WI38 (cell line): ENCODE results near the gene ARGLU1.

ENCODE experiments used
- H3K4me3 ChIP-seq: 2 replicates; pipeline ENCODE4 v1.5.1; 2011; ENCODE audit warnings: low read depth, mild to moderate bottlenecking, control low read depth, low read length
- TF ChIP-seq, protein P1 (sequence below): IDR thresholded peaks from 2 replicates; pipeline ENCODE4 v1.5.1; 2012; ENCODE audit warnings: low read depth, mild to moderate bottlenecking, control low read depth, low read length

ARGLU1 gene

DNA sequence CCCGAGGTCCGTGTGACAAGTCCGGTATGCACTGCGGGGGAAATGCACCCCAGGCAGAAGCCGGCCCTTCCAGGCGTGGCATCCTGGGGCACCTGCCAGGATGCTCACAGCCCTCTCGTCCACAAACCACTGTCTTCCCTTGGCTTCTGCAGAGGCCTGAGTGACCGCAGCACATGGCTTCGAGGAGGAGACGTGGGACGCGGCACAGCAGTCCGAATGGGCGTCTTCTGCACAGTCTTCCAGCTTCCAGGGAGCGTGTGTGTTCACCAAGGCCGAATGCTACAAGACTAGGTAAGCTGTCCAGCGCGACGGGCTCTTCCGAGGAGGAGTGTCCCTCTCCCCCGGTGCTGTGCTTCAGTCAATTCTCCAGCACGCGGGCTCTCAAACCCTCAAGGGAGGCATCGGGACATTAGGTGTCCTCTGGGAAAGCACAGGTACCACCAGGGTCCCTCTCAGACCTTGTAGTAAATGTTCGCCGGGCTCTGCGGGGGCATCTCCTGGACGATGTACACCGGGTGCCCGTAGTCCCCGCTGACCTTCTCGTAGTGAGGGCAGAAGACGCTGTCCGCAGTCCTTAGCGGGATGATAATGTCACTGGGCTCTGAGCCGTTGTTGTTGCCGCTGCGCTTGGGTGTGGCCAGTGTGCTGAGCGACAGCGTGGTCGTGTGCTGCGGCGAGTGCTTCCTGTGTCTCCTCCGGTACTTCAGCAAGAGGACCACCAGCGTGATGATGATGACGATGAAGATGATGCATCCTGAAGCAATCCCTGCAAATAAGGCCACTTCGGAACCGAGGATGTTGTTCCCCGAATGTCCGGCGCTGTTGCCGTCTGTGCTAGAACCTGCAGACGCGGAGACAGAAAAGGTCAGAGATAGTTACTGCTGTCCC is 75.1 kb downstream of the ARGLU1 start:
- no peak overlapping the region for H3K4me3 ChIP-seq
- TF ChIP-seq, protein P1, sequence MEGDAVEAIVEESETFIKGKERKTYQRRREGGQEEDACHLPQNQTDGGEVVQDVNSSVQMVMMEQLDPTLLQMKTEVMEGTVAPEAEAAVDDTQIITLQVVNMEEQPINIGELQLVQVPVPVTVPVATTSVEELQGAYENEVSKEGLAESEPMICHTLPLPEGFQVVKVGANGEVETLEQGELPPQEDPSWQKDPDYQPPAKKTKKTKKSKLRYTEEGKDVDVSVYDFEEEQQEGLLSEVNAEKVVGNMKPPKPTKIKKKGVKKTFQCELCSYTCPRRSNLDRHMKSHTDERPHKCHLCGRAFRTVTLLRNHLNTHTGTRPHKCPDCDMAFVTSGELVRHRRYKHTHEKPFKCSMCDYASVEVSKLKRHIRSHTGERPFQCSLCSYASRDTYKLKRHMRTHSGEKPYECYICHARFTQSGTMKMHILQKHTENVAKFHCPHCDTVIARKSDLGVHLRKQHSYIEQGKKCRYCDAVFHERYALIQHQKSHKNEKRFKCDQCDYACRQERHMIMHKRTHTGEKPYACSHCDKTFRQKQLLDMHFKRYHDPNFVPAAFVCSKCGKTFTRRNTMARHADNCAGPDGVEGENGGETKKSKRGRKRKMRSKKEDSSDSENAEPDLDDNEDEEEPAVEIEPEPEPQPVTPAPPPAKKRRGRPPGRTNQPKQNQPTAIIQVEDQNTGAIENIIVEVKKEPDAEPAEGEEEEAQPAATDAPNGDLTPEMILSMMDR, result no peak

DNA sequence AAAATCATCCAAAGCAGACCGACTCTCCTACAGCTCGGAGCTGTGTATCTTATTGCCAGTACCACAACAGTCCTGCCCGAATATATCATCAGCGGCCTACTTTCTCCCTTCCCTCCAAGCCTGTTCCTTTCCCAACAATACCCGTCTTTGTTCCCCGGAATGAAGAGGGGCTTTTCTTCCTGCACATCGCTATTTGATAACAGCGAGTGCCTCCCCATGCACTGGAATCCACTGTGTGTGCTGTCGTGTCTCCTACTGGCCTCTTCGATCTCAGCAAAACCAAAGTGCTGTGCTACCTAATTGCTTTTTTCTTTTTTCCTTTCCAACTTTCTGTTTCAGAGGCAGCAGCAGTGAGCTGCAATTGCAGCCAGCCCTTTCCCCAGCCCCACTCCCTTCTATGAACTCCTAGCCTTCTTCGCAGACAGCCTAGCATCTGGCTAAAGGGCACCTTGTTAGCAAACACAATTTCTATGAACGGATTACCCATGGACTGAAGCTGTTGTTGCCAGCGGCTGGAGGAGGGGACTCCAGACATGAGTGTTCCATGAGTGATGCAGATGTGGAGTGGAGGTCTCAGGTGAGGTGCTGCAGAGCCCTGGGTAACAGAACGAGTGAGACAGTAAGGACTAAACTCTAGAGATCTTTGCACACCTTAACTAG is 75.9 kb downstream of the ARGLU1 start:
- TF ChIP-seq, protein P1, result no peak
- H3K4me3 ChIP-seq, result no peak overlapping the region
